Measurements from ENCODE around the gene OR10A2.
"Not testable (repeated sequence)": the region's sequence is repeated elsewhere in the genome, so short reads cannot be mapped to it uniquely, and the experiment has no call there.

OR10A2 gene, protein sequence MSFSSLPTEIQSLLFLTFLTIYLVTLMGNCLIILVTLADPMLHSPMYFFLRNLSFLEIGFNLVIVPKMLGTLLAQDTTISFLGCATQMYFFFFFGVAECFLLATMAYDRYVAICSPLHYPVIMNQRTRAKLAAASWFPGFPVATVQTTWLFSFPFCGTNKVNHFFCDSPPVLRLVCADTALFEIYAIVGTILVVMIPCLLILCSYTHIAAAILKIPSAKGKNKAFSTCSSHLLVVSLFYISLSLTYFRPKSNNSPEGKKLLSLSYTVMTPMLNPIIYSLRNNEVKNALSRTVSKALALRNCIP

DNA sequence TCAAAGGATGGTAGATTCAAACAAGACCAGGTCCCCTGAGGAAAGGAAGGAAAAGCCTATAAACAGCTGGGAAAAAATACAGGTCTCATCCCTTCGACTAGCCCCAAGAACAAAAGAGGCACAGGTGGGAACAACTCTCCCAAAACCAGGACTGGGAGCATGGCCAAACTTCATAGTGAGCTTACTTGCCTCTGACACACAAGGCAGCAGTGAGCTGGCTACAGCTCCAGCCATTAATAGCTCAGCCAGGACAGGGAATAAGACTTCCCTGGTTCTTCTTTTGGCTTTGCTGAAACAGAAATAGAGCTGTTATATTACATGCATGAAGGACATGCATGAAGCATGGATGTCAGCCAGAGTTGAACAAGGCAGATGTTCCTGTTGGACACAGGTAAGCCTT, at the start of gene OR10A2:
OR10A2 (plus strand) TSS at position 97 of the 400 bp plus-strand sequence. CDS start 6,698 bp downstream, outside the sequence.
- no peak for DNase-seq

DNA sequence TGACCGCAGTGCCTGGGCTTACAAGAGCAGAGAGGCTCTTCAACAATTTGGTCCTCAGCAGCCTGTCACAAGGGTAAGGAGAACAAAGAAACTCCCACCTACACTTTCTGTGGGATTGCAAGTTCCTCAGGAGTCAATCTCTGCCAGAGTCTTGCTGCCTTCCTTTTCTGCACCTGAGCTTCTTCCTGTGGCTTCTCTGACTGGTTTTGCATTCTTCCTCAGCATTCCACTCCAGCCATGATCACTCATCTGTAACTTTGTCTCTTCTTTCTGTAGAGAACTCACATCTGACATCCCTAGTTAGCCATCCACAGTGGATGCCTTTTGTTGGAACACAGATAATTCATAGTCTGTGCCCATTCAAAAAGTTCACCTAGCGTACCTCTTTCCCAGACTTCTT, 49.2 kb upstream of the OR10A2 start:
- DNase-seq, result no peak

DNA sequence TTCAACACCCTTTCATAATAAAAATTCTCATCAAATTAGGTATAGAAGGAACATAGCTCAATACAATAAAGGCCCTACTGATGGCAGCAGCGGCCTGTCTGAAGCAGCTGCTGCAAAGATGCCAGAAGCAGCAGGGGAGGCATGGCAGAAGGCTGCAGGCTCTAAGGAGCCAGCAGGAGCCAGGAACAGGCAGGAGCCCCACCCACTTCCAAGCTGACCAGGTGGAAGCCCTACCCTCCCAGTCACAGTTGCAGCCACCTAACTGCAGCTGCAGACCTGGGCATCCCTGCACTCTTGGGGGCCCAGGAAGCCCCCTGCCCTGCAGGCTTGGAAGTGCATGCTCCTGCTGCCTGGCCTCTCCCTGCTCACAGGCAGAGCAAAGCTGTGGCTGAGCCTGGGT, 45.2 kb upstream of the OR10A2 start:
- no peak for DNase-seq

DNA sequence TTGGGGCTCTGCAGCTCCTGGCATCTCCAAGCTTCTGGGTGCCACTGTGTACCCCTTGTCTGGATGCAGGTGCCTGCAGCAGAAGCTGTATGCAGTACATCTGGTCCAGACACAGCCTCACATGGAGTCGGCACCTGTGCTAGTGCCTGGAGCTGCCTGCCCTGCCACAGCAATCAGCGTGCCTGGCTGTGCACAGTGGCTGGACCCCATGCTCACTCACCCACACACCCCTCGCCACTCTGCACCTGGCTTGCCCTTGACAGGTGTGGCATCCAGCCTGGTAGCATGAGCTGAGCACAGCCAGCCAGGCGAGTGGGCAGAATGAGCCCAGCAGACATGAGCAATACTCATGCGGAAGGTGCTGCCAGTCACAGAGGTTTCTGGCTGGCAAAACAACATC, 43.9 kb upstream of the OR10A2 start:
- no peak for DNase-seq

DNA sequence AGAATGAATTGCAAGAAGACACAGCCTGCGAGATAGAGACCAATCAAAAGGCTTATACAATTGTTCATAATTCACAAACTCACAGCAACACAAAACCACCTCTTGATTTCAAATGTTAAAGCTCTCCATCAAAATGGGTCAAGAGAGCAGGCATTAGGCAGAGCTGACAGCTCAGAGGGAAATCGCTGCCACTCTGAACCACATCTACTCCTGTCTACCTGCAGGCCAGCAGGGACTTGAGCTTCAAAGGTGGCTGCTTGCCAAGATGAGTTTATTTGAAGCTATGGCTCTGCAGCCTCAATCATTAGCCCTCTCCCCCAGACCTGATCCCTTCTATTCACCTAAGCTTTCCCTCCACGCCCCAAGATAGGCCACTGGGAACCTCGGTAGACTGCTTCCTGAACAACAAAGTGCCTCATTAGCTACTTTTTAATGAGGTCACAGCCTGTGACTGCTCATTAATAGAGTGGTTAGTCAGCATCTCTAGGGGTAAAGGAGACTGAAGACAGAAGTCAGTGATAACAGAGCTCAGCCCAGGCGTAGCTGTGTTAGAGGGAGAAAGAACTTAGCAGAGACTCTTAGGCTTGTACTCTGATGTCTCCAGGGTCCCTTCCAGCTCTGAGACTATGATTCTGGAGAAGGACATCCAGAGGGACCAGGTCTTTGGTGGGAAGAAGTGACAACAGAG, 38.6 kb upstream of the OR10A2 start:
- no peak for DNase-seq

DNA sequence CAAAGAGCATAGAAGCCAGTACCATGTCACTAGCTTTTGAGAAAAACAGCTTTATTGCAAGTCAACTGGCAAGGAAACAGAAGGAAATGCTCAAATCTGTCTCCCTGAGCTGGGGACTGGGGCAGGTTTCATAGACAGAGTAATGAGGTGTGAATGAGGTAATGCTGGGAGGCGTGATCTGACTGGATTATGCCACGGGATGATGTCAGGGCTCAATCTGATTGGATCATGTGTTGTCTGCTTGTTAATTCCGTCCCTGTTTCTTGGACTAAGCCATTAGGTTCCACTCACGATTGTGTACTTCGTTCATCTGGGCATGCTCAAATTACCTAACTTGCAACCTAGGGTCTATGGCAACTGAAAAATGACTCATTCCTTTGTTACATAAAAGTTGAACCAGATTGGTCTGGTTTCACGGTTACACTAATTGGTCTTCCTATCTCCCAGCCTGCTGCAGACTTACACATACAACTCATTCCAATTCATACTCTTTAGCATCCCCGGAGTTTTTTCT, 37.6 kb upstream of the OR10A2 start:
- no peak for DNase-seq

DNA sequence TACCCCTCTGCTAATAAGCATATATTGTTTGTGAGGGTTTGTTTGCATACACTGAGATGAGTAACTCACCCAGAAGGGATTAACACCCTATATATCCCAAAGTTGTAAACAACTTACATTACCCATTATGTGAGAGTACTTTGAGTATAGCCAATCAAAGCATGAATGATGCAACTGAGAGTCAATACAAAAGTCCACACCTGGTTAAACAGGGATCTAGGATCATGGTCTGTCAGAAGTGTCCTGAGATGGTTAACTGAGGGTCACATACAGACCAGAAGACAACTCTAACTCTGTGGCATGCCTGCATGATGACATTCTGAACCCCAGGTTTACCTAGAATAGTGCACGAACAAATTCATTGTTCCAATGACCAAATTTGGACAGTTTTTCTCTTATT, 34.8 kb upstream of the OR10A2 start:
- no peak for DNase-seq

DNA sequence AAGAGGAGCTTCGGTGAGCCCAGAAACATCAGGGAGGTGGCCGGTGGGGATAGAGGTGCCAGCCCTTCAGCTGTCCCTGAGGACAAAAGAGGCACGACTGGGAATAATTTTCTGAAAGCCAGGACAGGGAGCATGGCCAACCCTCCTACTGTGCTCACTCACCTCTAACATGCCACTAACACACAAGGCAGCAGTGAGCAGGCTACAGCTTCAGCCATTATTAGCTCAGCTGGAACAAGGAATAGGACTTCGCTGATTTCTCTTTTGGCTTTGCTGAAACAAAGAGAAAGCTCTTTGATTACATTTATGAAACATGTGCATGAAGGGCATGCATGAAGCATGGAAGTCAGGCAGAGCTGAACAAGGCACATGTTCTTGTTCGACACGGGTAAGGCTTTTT, 29.5 kb upstream of the OR10A2 start:
- DNase-seq, result no peak

DNA sequence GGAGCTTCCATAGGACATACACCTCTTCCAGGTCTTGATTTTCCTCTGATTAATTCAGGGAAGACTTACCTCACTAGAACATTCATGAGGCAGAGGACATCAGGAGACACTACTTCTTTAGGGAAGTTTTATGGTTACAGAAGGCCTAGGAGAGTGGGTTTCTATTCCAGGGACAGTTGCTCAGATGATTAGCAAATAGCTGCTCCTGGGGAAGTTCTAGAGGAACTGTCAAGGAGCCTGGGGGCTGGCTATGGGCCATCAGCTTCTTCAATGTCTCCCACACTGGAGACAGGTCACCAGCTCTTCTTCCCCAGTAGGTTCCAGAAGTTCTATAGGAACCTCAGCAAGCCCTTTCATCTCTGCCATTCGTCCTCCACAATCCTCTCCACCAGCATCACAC, 28.8 kb upstream of the OR10A2 start:
- DNase-seq, result no peak

DNA sequence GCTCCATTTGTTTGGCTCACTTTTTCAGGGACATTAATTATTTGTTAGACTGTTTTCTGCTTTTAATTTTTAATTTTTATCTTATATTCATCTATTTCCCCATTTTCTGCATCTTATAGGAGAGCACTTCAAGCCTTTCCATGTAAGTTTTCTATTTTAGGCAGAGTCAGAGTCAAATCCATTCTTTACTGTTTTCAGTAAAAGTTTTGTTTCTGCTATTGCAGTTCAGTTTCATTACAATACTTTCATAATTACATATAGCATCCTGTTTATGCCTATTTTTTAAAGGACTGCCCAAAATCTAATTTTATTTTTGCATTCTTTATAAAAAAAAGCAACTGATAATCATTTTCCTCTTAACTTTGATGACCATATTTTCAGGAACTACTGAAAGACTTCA, 21.2 kb upstream of the OR10A2 start:
- DNase-seq, result no peak

DNA sequence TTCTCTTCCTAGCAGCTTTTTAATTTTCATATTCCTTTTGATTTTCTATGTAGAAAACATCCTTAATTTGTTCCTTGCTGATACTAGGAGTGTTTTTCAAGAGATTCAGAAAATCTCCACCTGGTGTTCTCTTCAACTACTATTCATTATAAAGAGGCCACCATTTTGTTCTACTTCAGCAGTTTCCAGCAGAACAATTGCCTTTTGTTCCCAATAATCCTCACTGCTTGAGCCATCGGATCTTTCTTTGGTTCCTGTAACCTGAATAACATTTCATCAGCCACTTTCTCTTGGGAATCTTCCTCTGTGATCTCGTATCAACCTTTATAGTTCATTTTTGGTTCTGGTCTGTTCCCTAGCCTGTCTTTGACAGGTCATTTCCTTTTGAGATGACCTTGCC, 19.2 kb upstream of the OR10A2 start:
- DNase-seq, result no peak

DNA sequence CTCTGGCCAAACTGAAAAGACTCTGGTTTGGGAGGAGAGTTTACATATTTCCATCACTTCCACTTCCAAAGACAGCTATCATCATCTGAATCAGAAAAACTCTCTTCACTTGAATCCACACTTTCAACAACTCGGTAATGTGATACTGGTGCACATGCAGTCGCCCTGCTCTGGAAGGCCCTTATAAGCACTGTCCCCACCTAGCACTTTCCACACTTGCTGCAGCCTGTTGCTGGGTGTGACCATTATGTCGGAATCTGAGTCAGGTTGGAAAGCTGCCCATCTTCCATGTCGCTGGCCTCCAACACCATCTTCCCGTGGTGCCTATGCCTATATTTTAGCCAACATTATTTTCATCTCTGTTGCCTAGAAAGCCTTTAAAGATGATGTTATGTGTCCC, 18.5 kb upstream of the OR10A2 start:
- DNase-seq, result no peak

DNA sequence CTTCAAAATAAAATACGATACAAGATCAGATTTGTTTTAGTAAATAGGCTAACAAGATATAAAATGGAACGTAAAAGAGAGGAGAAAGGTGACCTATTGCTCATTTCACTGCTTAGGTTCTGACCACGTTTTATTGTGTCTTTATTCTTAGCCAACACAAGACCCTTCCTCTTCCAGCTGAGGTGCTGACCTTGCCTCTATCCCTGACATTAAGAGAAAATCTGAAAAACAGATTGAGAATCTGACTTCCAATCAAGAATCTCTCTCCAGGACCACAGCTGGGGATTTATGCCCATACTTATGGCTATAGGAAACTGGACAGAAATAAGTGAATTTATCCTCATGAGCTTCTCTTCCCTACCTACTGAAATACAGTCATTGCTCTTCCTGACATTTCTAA, 17.5 kb upstream of the OR10A2 start, which contains the start of gene OR10A5:
OR10A5 (plus strand) TSS at position 301 of the 400 bp plus-strand sequence; CDS start at position 301, 0 bp downstream.
- DNase-seq, result no peak

DNA sequence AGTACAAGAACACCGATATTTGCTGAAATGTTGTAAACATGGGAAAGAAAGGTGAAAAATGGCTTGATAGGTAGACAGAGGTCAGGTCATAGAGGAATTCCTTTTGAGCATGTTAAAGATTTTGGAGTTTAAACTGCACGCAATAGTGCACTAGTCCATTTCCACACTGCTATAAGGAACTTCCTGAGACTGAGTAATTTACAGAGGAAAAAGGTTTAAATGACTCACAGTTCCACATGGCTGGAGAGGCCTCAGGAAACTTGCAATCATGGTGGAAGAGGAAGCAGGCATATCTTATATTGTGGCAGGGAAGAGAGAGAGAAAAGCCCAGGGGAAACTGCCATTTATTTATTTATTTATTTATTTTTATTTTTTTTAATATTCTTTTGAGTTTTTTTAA, 12.3 kb upstream of the OR10A2 start:
- no peak for DNase-seq

DNA sequence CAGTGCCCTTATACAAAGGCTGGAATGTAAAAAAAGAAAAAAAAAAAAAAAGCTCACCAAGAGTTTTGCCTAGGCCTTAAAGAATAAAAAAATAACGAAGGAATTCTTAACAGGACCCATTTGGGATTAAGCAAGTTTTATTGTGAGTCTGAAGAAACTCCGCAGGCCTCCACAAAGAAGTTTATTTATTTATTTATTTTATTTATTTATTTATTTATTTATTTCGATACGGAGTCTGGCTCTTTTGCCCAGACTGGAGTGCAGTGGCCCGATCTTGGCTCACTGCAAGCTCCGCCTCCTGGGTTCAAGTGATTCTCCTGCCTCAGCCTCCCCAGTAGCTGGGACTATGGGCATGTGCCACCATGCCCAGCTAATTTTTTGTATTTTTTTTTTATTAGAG, 8.1 kb upstream of the OR10A2 start:
- not testable (repeated sequence) for DNase-seq

DNA sequence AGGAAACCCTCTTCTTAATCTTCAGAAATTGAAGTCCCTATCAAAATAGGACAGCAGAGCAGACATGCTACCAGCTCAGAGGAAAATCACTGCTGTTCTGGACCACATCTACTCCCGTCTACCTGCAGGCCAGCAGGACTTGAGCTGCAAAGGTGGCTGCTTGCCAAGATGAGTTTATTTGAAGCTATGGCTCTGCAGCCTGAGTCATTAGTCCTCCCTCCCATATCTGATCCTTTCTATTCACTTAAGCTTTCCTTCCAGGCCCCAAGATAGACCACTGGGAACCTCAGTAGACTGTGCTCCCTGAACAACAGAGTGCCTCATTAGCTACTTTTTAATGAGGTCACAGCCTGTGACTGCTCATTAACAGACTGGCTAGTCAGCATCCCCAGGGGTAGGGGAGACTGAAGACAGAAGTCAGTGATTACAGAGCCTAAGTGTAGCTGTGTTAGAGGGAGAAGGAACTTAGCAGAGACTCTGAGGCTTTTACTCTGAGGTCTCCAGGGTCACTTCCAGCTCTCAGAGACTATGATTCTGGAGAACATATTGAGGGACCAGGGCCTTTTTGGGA, 6.8 kb upstream of the OR10A2 start:
- DNase-seq, result no peak

DNA sequence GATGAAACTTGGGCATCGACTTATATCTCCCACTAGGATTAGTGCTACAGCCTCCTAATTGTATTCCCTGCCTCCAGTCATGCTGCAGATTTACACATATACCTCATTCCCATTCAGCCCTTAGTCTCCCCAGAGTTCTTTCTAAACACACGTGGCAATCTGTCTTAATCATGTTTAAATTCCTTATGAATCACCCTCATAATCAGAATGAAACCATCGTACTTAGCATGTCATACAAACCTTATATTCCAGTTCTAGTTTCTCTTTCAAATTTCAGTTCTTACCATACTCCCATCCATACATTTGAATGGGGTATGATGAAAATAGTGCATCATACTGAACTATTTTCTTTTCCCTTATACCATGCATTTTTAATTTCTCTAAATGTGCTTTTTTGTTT, 6.0 kb upstream of the OR10A2 start:
- DNase-seq, result no peak

DNA sequence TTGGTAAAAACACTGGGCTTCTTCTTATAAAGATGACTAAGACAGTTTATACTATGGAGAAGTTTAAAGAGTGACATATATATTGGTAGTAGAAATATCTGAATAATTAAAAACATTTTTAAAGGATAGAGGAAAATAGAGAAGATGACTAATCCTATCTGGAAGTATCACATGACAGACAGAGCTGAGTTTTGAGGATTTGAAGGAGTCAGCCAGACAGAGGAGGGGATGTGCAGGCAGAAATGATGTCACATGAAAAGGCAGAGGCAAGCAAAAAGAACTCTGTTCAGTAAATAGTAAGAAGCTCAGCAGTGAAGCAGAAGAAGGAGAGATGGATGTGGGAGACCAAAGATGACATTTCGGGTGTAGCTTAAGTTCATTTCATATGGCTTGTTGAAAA, 1.6 kb downstream of the OR10A2 start:
- no peak for DNase-seq

DNA sequence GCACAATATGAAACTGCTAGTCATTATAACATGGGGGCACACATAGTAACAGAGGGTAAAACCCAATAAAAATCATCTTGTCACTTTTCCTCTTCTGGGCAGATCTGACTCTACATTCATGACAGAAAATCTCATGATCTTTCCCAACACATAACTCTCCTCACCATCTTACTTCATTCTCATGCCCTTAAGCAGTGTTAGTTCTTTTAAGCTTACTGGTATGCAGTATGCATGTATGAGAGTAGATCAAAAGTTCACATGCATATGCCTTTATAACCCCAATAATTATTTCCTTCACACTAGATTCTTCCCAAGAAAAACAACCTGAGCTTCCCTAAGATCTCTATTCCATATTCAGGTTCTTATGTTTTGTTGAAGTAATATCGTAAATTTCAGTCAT, 8.4 kb downstream of the OR10A2 start:
- no peak for DNase-seq

DNA sequence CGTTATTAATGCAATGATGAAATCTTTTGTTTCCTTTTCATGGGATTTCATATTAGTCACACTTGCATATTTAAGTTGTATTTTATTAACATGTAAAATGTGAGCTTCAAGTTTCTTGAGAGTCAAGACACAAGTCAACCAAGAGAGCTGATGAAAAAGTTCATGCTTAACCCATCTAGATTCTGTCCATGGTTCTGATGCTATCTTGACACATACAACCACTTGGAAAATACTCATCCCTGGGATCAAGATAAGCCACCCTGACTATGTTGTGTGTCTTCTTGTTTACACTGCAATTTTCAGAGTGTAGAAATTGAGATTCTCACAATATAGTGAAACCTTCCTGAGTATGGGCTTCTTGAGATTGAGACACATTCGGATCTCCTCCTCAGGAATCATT, 12.9 kb downstream of the OR10A2 start:
- DNase-seq, result no peak

DNA sequence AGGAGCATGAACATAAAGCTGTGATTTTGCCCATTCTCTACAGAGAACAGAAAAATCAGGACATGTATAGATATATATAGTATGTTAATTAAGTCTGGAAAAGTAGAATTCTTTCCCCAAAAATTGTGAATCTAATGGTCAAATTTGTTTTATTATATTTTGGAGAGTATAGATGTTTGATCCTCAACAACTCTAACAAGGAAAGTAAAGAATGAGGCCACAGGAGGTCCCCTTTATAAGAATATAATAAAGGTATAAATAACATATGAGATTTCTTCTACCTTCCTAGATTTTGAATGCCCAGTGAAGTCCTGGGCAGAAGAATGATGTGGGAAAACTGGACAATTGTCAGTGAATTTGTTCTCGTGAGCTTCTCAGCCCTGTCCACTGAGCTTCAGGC, 13.5 kb downstream of the OR10A2 start, which contains the start of gene OR10A4:
OR10A4 (plus strand) TSS at position 301 of the 400 bp plus-strand sequence; CDS start at position 324, 23 bp downstream.
- DNase-seq, result no peak

DNA sequence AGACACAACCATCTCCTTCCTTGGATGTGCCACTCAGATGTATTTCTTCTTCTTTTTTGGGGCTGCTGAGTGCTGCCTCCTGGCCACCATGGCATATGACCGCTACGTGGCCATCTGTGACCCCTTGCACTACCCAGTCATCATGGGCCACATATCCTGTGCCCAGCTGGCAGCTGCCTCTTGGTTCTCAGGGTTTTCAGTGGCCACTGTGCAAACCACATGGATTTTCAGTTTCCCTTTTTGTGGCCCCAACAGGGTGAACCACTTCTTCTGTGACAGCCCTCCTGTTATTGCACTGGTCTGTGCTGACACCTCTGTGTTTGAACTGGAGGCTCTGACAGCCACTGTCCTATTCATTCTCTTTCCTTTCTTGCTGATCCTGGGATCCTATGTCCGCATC, 14.1 kb downstream of the OR10A2 start:
- no peak for DNase-seq

DNA sequence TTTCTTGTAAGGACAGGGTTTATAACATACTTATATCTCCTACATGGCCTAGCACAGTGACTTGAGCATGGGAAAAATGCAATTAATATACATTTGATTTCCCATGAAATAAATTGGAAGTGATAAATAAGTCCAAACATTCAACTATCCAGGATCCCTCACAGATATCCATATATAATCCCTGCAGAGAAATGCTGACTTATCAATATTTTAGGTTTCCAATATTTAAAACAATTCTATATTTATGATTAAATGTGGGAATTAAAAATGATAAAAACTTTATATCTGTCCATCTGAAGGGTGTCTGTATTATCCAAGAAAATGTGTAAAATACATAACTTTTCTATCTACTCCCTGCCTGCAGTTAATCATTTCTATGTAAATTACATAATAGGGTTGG, 19.9 kb downstream of the OR10A2 start:
- DNase-seq, result no peak

DNA sequence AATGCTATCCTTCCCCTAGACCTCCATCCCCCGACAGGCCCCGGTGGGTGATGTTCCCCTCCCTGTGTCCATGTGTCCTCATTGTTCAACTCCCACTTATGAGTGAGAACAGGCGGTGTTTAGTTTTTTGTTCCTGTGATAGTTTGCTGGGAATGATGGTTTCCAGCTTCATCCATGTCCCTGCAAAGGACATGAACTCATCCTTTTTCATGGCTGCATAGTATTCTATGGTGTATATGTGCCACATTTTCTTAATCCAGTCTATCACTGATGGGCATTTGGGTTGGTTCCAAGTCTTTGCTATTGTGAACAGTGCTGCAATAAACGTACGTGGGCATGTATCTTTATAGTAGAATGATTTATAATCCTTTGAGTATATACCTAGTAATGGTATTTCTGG, 24.9 kb downstream of the OR10A2 start:
- DNase-seq, result not testable (repeated sequence)
